Kidney glomerular epithelial cell (primary cell): ENCODE results near the gene SFMBT1.

Experiments
- DNase-seq: peaks from one replicate; lab custom pipeline; 2025; lab: John Stamatoyannopoulos, UW

Gene SFMBT1

DNA sequence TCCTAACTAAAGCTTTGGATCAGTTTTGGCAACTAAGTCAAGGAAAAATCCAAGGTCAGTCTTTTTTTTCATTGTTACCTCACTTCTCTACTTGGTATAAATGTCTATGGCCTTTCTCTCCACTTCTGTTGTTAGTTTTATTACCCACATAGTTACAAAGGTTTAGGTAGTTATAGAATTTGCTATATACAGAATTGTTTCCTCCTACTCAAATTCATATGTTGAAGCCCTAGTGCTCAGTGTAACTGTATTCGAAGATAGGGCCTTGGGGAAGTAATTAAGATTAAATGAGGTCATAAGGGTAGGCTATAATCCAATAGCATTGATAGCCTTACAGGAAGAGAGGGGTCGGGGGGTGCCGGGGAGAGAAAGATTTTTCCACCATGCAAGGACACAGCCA lies 128.8 kb downstream of the SFMBT1 start:
- no peak for DNase-seq

DNA sequence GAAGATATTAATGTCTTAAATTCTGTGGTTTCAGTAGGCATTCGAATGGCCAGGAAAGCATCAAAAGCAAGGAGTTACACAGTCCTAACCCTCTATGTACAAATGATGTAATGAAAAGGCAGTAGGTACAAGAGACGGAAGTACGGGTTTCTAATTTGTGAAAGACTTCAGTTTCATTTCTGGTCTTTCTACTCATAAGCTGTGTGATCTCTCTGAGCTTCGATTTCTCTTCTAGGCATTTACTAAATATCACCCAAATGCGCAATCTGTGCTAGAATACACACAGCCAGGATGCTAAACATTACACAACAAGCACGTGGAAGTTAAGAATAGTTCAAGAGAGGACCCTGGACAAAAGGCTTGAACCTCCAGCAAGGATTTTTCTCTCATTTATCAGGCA lies 130.6 kb downstream of the SFMBT1 start:
- no peak for DNase-seq

- no peak for DNase-seq
Observed at GRCh38 chr3:52912885-52913731, 132.8 kb downstream of the SFMBT1 start.

- no peak for DNase-seq
Observed at GRCh38 chr3:52910823-52911222, 135.1 kb downstream of the SFMBT1 start.

GRCh38 chr3:52907497-52907896 lies 138.4 kb downstream of the SFMBT1 start:
- DNase-seq: no peak

GRCh38 chr3:52904552-52904951 lies 141.3 kb downstream of the SFMBT1 start:
- DNase-seq: no peak

DNA sequence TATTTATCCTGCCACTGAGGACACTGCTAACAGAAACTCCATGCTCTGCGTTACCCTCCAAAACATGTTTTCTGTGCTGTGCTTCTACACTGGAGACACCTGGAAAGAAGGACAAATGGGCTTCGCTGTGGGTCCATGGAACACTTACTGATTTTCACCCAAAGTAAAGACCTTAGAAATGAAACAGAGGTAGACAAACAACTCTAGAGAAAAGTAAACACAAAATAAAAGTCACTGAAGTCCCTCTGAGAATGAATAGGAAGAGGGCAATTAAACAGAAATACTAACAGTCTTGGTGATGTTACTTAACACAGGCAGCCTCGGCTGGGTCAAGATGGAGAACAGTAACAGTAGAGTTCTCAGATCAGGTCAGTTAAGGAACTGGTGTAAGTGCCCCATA lies 141.9 kb downstream of the SFMBT1 start:
- DNase-seq: no peak

DNA sequence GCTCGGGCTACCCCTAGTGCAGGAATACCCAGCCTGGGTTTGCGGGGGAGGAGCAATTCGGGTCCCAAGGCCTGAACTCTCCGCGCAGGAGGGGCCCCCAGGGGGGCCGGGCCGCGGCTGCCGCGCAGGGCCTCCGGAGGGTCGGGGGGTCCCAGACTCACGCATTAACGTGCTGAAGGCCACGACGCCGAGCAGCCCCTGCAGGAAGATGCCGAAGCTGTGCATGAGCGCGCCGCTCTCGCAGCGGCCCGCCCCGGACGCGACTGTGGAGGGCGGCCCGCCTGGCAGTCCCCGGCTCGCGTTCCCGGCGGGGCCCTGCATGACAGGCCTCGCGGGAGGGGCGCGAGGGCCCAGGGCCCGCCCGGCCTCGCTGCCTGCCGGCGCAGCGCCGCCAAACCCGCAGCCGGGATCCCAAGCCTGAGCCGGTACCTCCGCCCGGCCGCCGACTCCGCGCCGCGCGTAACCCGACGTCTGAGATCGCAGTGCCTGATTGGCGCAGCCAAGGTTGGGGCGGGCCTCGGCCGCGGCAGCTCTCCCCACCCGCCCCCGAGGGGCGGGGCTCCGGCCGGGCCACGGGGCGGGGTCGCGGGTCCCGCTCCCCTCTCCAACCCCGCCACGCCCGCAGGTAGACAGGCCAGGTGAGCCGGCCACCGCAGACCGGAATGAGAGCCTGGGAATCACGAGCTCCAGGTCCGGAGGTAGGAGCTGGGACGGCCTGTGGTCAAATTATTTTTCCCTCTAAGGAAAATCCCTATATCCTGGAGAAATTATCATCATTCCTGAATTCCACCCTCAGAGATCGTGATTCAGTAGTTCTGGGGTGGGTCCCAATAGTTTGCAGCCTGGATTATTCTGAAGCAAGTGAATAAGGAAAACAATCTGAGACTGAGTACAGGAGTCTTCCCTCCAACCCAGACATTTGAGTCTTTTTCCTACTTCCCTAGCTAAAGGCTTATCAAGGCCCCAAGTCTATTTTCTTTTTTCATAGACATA lies 148.4 kb downstream of the SFMBT1 start, which contains the start of gene STIMATE:
TSS of gene STIMATE (minus strand) at position 419 of the 993 bp plus-strand sequence. CDS start at position 321, 98 bp downstream.
- DNase-seq: peak; percentile 59

DNA sequence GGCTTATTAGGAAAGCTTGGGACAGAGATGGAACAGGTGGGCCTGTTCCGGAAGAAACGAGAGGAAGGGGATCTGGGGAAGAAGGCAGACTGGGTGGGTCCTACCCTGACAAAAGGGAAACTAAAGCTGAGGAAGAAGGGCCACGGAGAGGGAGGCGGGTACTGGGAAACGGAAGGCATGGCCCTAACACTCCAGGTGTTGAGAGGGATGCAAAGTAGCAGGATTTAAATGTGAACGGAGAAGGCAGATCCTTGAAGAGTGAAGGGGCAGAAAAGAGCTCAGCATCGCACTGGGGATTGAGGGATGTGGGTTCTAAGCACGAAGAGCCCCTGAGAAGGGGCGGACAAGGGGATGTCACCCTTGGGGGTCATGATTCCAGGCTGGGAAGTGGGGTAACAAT lies 149.3 kb downstream of the SFMBT1 start:
- DNase-seq: no peak

- no peak for DNase-seq
Observed at GRCh38 chr3:52896151-52896550, 149.7 kb downstream of the SFMBT1 start.

GRCh38 chr3:52895418-52895817 lies 150.5 kb downstream of the SFMBT1 start:
- no peak for DNase-seq

DNA sequence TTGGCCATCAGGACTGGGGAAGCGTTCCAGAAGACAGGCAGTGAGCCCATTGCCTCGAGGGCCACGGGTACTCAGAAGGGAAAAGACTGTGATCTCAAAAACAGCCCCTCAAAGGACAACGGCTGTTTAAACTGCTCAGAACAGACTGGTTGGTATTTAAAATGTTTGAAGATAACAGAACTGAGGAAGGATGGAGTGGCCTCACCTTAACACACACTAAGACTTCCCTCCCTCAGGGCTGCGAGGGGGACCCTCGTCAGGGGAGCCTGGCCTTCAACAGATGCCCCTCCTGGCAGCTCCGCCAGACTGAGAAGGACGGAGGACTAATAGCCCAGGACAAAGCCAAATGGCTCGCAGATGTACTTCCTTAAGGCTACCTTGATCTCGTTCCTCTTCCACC lies 151.1 kb downstream of the SFMBT1 start:
- no peak for DNase-seq

DNA sequence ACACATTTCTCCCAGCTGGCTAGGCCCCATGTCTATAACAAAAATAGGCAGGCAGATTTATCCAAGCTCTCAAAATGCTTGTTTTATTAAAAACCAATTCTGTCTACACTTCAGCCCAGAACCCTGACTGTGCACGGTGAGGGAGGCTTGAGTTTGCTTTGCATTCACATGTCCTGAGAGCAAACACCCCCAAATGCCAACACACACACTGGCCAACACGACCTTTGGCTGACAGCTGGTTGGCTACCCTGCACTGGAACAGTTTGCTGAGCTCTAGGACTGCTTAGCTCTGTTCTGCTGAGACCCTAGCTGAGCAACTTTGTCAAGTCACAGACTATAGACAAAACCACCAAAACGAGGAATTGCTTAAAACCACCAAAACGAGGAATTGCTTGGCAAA lies 152.2 kb downstream of the SFMBT1 start:
- DNase-seq: no peak

DNA sequence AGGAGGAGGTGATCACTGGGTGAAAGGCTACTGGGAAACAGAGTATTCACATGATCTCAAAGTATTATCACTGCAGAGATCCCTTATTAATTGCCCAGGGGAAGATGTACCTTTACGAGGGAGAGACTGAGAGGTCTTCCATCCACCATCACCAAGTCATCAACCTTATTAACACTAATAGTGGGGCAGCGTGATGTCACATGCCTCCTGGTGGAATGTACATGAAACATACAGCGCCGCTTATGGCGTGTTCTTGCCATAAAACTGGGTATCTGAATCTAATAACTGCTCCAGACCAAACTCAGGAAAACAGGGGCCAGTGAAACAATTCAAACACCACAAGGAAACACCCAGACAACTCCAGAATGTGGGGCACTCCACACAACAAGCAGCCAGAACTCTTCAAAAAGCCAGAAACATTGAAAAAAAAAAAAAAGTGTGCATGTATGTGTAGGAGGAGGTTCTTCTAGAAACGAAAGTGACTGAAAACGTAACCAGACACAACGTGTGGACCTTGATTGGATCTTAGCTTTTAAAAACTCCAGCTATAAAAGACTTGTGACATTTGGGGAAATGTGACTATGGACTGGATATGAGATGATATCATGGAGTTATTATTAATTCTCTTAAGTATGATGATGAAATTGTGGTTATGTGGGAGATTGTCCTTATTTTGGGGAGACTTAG lies 153.1 kb downstream of the SFMBT1 start:
- no peak for DNase-seq

- no peak for DNase-seq
Observed at GRCh38 chr3:52892290-52892624, 153.6 kb downstream of the SFMBT1 start.

GRCh38 chr3:52891615-52892081 lies 154.2 kb downstream of the SFMBT1 start:
- no peak for DNase-seq

DNA sequence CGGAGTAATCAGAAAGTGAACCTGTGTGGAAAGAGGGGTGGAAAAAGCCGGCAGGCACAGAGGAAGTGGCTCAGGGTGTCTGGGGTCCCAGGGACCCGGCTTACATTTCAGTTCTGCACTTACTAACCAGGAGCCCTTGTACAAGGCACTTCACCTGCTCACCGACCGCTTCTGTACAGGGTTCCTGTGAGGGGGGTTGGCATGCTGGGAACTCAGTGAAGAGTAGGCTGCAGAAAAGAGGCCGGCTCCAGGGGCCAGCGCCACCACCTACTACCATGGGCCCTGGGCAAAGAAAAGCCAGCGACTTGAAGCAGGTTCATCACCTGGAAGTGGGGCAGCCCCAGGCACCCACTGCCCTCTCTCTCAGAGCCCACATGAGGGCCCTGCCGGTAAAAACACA lies 154.7 kb downstream of the SFMBT1 start:
- no peak for DNase-seq

- no peak for DNase-seq
Observed at GRCh38 chr3:52890735-52891134, 155.1 kb downstream of the SFMBT1 start.

DNA sequence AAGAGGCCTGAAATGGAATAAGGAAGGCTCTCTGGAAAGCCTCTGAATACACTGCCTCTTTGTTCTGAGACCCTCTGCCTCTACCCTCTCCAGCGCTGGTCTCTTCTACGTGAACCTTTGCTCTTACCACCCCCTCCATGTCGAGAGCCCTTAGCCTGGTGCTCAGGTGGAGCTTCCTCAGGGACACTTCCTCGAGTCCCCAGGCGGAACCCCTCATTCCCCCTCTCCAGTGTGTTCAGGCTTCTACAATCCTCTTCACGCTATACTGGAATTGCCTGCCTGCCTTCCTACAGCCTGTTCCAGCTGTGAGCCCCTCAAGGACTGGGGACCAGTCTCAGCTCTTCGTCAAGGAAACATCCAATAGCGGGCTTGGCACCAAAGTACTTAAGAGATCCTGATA lies 156.0 kb downstream of the SFMBT1 start:
- DNase-seq: no peak

GRCh38 chr3:52887166-52887565 lies 158.7 kb downstream of the SFMBT1 start:
- DNase-seq: no peak

DNA sequence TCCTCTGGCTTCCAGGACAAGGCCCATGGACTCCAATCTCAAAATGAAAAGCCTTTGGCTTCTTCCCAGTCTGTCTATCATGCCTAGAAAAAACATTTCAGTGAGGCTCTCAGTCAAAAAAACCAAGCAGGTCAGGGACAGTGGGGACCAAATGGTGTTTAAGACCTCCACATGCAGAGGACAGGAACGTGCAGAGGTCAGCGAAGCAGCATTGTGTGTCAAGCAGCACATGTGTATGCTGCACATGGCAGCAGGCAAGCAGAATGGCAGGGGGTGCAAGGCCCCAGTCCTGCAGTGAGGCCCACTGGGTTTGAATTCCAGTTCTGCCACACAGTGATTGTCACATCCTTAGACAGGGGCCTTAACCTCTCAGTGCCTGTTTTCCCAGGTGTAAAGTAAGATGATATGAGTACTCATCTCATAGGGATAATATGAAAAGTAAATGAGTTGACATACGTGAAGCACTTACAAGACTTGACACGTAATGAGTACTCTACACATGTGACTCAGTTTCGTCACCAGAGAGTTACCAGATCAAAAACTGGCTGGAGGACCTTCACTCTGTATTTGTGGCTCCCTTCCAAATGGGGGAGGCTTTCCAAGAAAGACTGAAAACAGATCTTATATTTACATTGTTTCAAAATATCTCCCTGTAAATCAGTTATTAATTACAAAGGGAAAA lies 159.7 kb downstream of the SFMBT1 start:
- DNase-seq: no peak

DNA sequence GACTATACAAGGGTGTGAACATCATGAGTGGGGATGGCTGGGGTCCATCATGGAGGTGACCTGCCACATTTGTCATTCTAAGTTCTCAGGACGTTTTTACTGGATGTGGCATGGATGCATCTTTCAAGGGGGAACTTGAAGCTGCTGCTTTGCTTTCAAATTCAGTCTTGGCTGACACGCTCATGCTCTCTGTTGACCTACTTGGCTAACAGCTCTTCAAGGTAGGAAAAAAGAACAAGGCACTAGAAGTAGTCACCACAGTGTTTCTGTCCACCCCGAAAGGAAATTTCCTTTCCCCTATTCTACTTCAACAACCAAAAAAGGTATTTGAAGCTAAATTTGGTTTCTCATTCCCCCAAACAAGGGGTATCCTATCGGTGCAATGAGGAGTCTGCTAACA lies 163.5 kb downstream of the SFMBT1 start:
- no peak for DNase-seq
